ENCODE results near the gene APOB.
"Not testable (repeated sequence)": the region's sequence is repeated elsewhere in the genome, so short reads cannot be mapped to it uniquely, and the experiment has no call there.

APOB gene

GRCh38 chr2:21030983-21031968, 12.6 kb downstream of the APOB start:
- no peak for ATAC-seq (ENCODE audit: insufficient read depth, low read depth)
- Histone ChIP-seq H3K27me3 (ENCODE audit: insufficient read depth, low read length, poor library complexity) (no peaks in the 10 kb centered on the region), H3K4me1 (ENCODE audit: insufficient read depth, low read length) (no peaks in the 10 kb centered on the region), H2AFZ (ENCODE audit: low read depth, low read length) (no peak overlapping the region), H3K79me2 (ENCODE audit: insufficient read depth, low read length) (no peaks in the 10 kb centered on the region), H3K9ac (ENCODE audit: low read depth, low read length) (no peak overlapping the region), H3K4me3 (ENCODE audit: low read depth in 1 of 2, low read length in 2 of 2) (no peak overlapping the region), H4K20me1 (ENCODE audit: insufficient read depth, low read length) (no peaks in the 10 kb centered on the region), H3K9me3 (ENCODE audit: insufficient read depth, low read length, severe bottlenecking) (no peaks in the 10 kb centered on the region), H3K4me2 (ENCODE audit: insufficient read depth, low read length) (no peak overlapping the region), H3K27ac (ENCODE audit: low read length) (no peak overlapping the region), H3K36me3 (ENCODE audit: insufficient read depth, low read length) (no peaks in the 10 kb centered on the region)
- no peak for TF ChIP-seq EZH2 (IDR thresholded peaks at IDR 0.05; ENCODE audit: borderline replicate concordance, low read depth, low read length, severe bottlenecking)
- no peak for TF ChIP-seq CTCF (IDR thresholded peaks at IDR 0.05; ENCODE audit: borderline replicate concordance, extremely low read depth, low read length, poor library complexity, severe bottlenecking)
- DNase-seq, result no peak

- H3K4me3 ChIP-seq (ENCODE audit: low read depth in 1 of 2, low read length in 2 of 2), result no peak overlapping the region
- no peak overlapping the region for H3K27ac ChIP-seq (ENCODE audit: low read length)
- no peak overlapping the region for H3K4me2 ChIP-seq (ENCODE audit: insufficient read depth, low read length)
- H3K9ac ChIP-seq (ENCODE audit: low read depth, low read length), result no peak overlapping the region
- TF ChIP-seq CTCF (IDR thresholded peaks at IDR 0.05; ENCODE audit: borderline replicate concordance, extremely low read depth, low read length, poor library complexity, severe bottlenecking) (no peak), EZH2 (IDR thresholded peaks at IDR 0.05; ENCODE audit: borderline replicate concordance, low read depth, low read length, severe bottlenecking) (no peak)
- no peak for ATAC-seq (ENCODE audit: insufficient read depth, low read depth)
- H3K4me1 ChIP-seq (ENCODE audit: insufficient read depth, low read length), result no peaks in the 10 kb centered on the region
- no peak for DNase-seq
- H3K27me3 ChIP-seq (ENCODE audit: insufficient read depth, low read length, poor library complexity), result no peaks in the 10 kb centered on the region
- no peaks in the 10 kb centered on the region for H3K9me3 ChIP-seq (ENCODE audit: insufficient read depth, low read length, severe bottlenecking)
- H3K36me3 ChIP-seq (ENCODE audit: insufficient read depth, low read length), result no peaks in the 10 kb centered on the region
- H4K20me1 ChIP-seq (ENCODE audit: insufficient read depth, low read length), result no peaks in the 10 kb centered on the region
- no peaks in the 10 kb centered on the region for H3K79me2 ChIP-seq (ENCODE audit: insufficient read depth, low read length)
- no peak overlapping the region for H2AFZ ChIP-seq (ENCODE audit: low read depth, low read length)
These were observed 14.4 kb downstream of the APOB start for GRCh38 chr2:21029519-21029918.

GRCh38 chr2:21028951-21029350, 14.9 kb downstream of the APOB start:
- not testable (repeated sequence) for H3K27me3 ChIP-seq (ENCODE audit: insufficient read depth, low read length, poor library complexity); H3K79me2 ChIP-seq (ENCODE audit: insufficient read depth, low read length); H3K4me1 ChIP-seq (ENCODE audit: insufficient read depth, low read length); H3K9ac ChIP-seq (ENCODE audit: low read depth, low read length); H3K27ac ChIP-seq (ENCODE audit: low read length); H3K36me3 ChIP-seq (ENCODE audit: insufficient read depth, low read length); DNase-seq; H3K4me3 ChIP-seq (ENCODE audit: low read depth in 1 of 2, low read length in 2 of 2); H4K20me1 ChIP-seq (ENCODE audit: insufficient read depth, low read length); H3K4me2 ChIP-seq (ENCODE audit: insufficient read depth, low read length); H2AFZ ChIP-seq (ENCODE audit: low read depth, low read length); ATAC-seq (ENCODE audit: insufficient read depth, low read depth); H3K9me3 ChIP-seq (ENCODE audit: insufficient read depth, low read length, severe bottlenecking)

Data from DND-41 (cell line).